Measurements from ENCODE around the gene NHSL1. TPM values are rescaled to one million over a fixed set of nuclear protein-coding genes. Genes with fewer than 3 reads are reported as not detected.
A peak's percentile ranks its signal among the peaks of the same experiment; 100 is the strongest.

Gene NHSL1
- total and polyA plus RNA-seq, 2 of the 8 experiments (the other 6 are each of a cell fraction or from before 2014, with no cell fraction given), result 7.2 to 32.4 TPM

DNA sequence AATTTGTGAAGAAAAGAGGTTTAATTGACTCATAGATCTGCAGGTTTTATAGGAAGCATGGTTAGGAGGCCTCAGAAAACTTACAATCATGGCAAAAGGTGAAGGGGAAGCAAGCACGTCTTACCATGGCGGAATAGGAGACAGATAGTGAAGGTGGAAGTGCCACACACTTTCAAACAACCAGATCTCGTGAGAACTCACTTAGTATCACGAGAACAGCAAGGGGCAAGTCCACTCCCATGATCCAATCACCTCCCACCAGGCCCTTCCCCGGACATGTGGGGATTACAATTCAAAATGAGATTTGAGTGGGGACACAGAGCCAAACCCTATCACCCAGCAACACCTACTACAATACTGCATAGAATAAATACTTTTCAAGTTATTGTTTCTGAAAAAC, 102.6 kb downstream of the NHSL1 start:
- Histone ChIP-seq H3K79me1 (ENCODE audit: low read depth, low read length) (no peaks in the 10 kb centered on the region), H3K4ac (replicated peaks; ENCODE audit: insufficient read length, low read depth, low read length) (no peak overlapping the region), H3K56ac (replicated peaks; ENCODE audit: insufficient read length, low read depth, low read length) (no peak overlapping the region), H3K27ac (ENCODE audit: low read depth, low read length) (no peak overlapping the region), H3K23ac (ENCODE audit: insufficient read length) (no peak overlapping the region), H3K14ac (ENCODE audit: insufficient read length) (no peak overlapping the region), H2AFZ (ENCODE audit: low read length) (no peak overlapping the region), H2BK120ac (replicated peaks; ENCODE audit: low read depth, low read length) (no peak overlapping the region), H4K91ac (replicated peaks; ENCODE audit: insufficient read length, low read length) (no peak overlapping the region), H2BK5ac (ENCODE audit: low read depth, low read length) (no peak overlapping the region), H2BK15ac (ENCODE audit: low read length) (peak overlapping the region; percentile 36; the same call in 1 of the 2 replicates), H2BK20ac (ENCODE audit: low read length) (no peak overlapping the region), H3K18ac (ENCODE audit: extremely low read depth, low read length) (no peak overlapping the region), H2AK5ac (ENCODE audit: low read depth, low read length) (no peak overlapping the region), H3K23me2 (ENCODE audit: low read depth, low read length) (no peaks in the 10 kb centered on the region), H3K4me3 (ENCODE audit: extremely low read depth in 1 of 4, insufficient read depth in 2 of 4, low read depth in 3 of 4, low read length in 4 of 4) (no peak overlapping the region), H4K5ac (ENCODE audit: insufficient read length, low read depth, low read length) (no peak overlapping the region), H3K4me1 (replicated peaks in 1 of 4; ENCODE audit: control insufficient read depth in 3 of 4, insufficient read depth in 4 of 4, low read length in 3 of 4) (no peaks in the 10 kb centered on the region), H3K27me3 (replicated peaks in 1 of 4; ENCODE audit: control insufficient read depth in 3 of 4, extremely low read depth in 1 of 4, insufficient read depth in 3 of 4, low read length in 3 of 4) (no peaks in the 10 kb centered on the region), H3K36me3 (ENCODE audit: control insufficient read depth in 2 of 4, insufficient read depth in 4 of 4, low read length in 3 of 4) (no peaks in the 10 kb centered on the region), H2BK12ac (ENCODE audit: low read depth, low read length) (no peak overlapping the region), H3K79me2 (ENCODE audit: control insufficient read depth in 1 of 2, insufficient read depth in 2 of 2, low read length in 2 of 2) (no peaks in the 10 kb centered on the region), H4K8ac (ENCODE audit: extremely low read depth, insufficient read depth, low read length) (no peak overlapping the region), H3K9me3 (ENCODE audit: insufficient read depth in 2 of 2, low read depth in 1 of 2, low read length in 1 of 2) (no peaks in the 10 kb centered on the region), H3K9ac (replicated peaks in 1 of 4; ENCODE audit: extremely low read depth in 1 of 4, low read depth in 3 of 4, low read length in 3 of 4) (no peak overlapping the region), H4K20me1 (replicated peaks in 1 of 2; ENCODE audit: control insufficient read depth in 1 of 2, insufficient read depth in 2 of 2, low read length in 2 of 2) (no peaks in the 10 kb centered on the region), H3K4me2 (ENCODE audit: insufficient read depth in 1 of 2, low read depth in 2 of 2, low read length in 2 of 2) (no peak overlapping the region)
- ChIA-PET CTCF (ENCODE audit: partially characterized antibody) (interaction anchor here (1.4 to 2.7 kb wide), 5 partner anchors 9 to 281 kb away, joined by 3 to 14 read pairs (median 4); no protein-coding TSS in a partner anchor), POLR2A (ENCODE audit: partially characterized antibody) (no interaction called here)
- DNase-seq (ENCODE audit: low read depth in 1 of 2, low spot score in 2 of 2) (no peak), FAIRE-seq (no peak)
- TF ChIP-seq HDAC2 (IDR thresholded peaks at IDR 0.05; ENCODE audit: borderline replicate concordance in 1 of 2, low read depth in 2 of 2, low read length in 2 of 2) (no peak), BRCA1 (IDR thresholded peaks at IDR 0.05; ENCODE audit: low read depth, low read length) (no peak), TEAD4 (IDR thresholded peaks at IDR 0.05; ENCODE audit: low read depth, low read length) (no peak), YY1 (IDR thresholded peaks at IDR 0.05; ENCODE audit: low read depth, low read length) (no peak), ASH2L (IDR thresholded peaks at IDR 0.05; ENCODE audit: low read length) (no peak)
- WGBS, 2 experiments (ENCODE audit: extremely low coverage in 1 of 2, insufficient coverage in 1 of 2, insufficient read length in 1 of 2, insufficient replicate concordance in 2 of 2, low coverage in 1 of 2, low lambda C conversion rate in 2 of 2, missing lambda C conversion rate in 1 of 2), result 90% methylated on average over 5 of the region's 5 CpGs; no CpG with 5 or more reads in 1 of the 2 experiments
